Measurements from ENCODE around the gene MVD. TPM values are rescaled to one million over a fixed set of nuclear protein-coding genes. Genes with fewer than 3 reads are reported as not detected.

Gene MVD
- total and polyA plus RNA-seq, 2 of the 13 experiments (the other 11 are each of a cell fraction or from before 2014, with no cell fraction given): 28.1 to 187 TPM

DNA sequence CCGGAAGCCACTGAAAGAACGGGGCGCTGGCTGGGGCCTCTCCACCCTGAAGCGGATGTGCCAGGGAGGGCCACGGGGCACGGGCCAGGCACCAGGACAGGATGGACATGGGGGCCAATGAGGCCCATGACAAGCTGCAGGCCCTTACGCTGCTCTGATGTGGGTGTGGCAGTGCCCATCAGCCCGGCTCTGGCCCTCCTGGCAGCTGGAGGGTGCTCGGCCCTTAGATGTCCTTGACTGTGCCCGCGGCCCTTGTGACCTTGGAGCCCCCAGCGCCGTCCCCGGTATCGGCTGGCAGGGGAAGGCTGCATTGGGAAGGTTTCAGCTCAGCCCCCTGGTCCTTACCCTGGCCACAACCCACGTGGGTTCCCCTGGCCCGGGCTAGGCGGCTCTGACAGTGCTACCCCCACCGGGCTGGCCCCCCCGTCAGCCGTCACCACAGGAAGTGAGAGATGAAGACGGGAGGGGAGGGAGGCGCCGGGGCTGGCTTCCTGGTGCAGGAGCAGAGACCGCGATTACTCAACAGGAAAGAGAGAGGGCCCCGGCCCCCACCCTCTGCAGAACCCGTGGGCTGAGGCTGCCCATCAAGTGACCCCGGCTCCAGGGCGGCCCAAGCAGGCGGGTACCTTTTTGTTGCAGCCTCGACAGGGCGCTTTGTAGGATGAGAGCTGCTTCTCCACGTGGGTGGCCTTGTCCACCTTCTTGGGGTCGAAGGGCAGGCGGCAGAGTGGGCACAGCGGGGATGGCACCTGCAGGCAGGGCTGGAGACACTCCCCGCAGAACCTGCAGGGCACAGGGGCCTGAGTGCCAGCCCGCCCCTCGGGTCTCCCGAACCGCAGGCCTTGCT is 38.0 kb upstream of the MVD start (continued):
- peak; percentile 75 for TF ChIP-seq PPARG (CRISPR knock-in tag; conservative IDR thresholded peaks at IDR 0.05)
- TF ChIP-seq, protein P1, sequence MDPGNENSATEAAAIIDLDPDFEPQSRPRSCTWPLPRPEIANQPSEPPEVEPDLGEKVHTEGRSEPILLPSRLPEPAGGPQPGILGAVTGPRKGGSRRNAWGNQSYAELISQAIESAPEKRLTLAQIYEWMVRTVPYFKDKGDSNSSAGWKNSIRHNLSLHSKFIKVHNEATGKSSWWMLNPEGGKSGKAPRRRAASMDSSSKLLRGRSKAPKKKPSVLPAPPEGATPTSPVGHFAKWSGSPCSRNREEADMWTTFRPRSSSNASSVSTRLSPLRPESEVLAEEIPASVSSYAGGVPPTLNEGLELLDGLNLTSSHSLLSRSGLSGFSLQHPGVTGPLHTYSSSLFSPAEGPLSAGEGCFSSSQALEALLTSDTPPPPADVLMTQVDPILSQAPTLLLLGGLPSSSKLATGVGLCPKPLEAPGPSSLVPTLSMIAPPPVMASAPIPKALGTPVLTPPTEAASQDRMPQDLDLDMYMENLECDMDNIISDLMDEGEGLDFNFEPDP (CRISPR knock-in tag; conservative IDR thresholded peaks at IDR 0.05): no peak
- peak; percentile 35; the same call in 1 of the 2 replicates for TF ChIP-seq NR2F2 (IDR thresholded peaks at IDR 0.05; ENCODE audit: borderline replicate concordance, low read depth)
- TF ChIP-seq TCF12 (IDR thresholded peaks at IDR 0.05): no peak
- TF ChIP-seq TCF12 (CRISPR knock-in tag; IDR thresholded peaks at IDR 0.05): no peak; the same call in 1 of the 2 replicates
- TF ChIP-seq SP140L (CRISPR knock-in tag; IDR thresholded peaks at IDR 0.05; ENCODE audit: borderline replicate concordance): peak; percentile 81; the same call in 1 of the 2 replicates
- TF ChIP-seq THAP9 (CRISPR knock-in tag; IDR thresholded peaks at IDR 0.05; ENCODE audit: borderline replicate concordance): peak; percentile 83
- TF ChIP-seq MTA1 (CRISPR knock-in tag; IDR thresholded peaks at IDR 0.05; ENCODE audit: borderline replicate concordance): peak; percentile 75
- TF ChIP-seq SCMH1 (CRISPR knock-in tag; IDR thresholded peaks at IDR 0.05; ENCODE audit: borderline replicate concordance): no peak
- TF ChIP-seq HOXA9 (CRISPR knock-in tag; IDR thresholded peaks at IDR 0.05; ENCODE audit: borderline replicate concordance): no peak
- no peak for TF ChIP-seq ZBTB14 (CRISPR knock-in tag; IDR thresholded peaks at IDR 0.05)
- TF ChIP-seq ZSCAN29 (CRISPR knock-in tag; conservative IDR thresholded peaks at IDR 0.05): 0 out of 2 replicates have a peak, but pooled peaks have one; percentile 62
- TF ChIP-seq PAWR (CRISPR knock-in tag; IDR thresholded peaks at IDR 0.05; ENCODE audit: borderline replicate concordance): no peak
- TF ChIP-seq NFYB (CRISPR knock-in tag; IDR thresholded peaks at IDR 0.05): peak; percentile 11; the same call in 1 of the 2 replicates
- TF ChIP-seq SPEN (CRISPR knock-in tag; IDR thresholded peaks at IDR 0.05; ENCODE audit: low read depth): peak; percentile 92
- no peak for TF ChIP-seq ZNF24 (IDR thresholded peaks at IDR 0.05)
- TF ChIP-seq ETS1 (CRISPR knock-in tag; IDR thresholded peaks at IDR 0.05): no peak
- TF ChIP-seq EP300 (IDR thresholded peaks at IDR 0.05; ENCODE audit: low read depth in 2 of 2, low read length in 2 of 2): peak; percentile 34 to 50; a peak in 2 of 4 replicates
- TF ChIP-seq EP300 (CRISPR knock-in tag; IDR thresholded peaks at IDR 0.05; ENCODE audit: borderline replicate concordance): peak; percentile 9; the same call in 1 of the 2 replicates
- TF ChIP-seq SNAI1 (CRISPR knock-in tag; IDR thresholded peaks at IDR 0.05; ENCODE audit: borderline replicate concordance): no peak
- TF ChIP-seq EEA1 (CRISPR knock-in tag; IDR thresholded peaks at IDR 0.05; ENCODE audit: borderline replicate concordance): peak; percentile 31; the same call in 1 of the 2 replicates
- TF ChIP-seq HNF4A (CRISPR knock-in tag; IDR thresholded peaks at IDR 0.05): peak; percentile 66; the same call in 1 of the 2 replicates
- TF ChIP-seq ISL2 (CRISPR knock-in tag; IDR thresholded peaks at IDR 0.05): peak; percentile 57; the same call in 1 of the 2 replicates

All from HepG2 (cell line).